Glutamatergic neuron (in vitro differentiated cells): ENCODE data around the gene CDH11. TPM values are rescaled to one million over a fixed set of nuclear protein-coding genes. Genes with fewer than 3 reads are reported as not detected.
A peak's percentile ranks its signal among the peaks of the same experiment; 100 is the strongest.

ENCODE experiments used
- DNase-seq: peaks from one replicate; pipeline ENCODE4 v3.0.0; 2022
- H3K27ac Mint-ChIP-seq: one replicate; pipeline ENCODE4 v1.8.0; 2020; ENCODE audit warnings: mild to moderate bottlenecking, mixed read lengths, inconsistent platforms; ENCODE audit not compliant: unreplicated experiment
- H3K27me3 Mint-ChIP-seq: one replicate; pipeline ENCODE4 v1.8.0; 2020; ENCODE audit warnings: mild to moderate bottlenecking, moderate library complexity, mixed read lengths, inconsistent platforms; ENCODE audit not compliant: unreplicated experiment
- H3K36me3 Mint-ChIP-seq: one replicate; pipeline ENCODE4 v1.8.0; 2020; ENCODE audit warnings: mild to moderate bottlenecking, mixed read lengths, inconsistent platforms; ENCODE audit not compliant: unreplicated experiment
- H3K4me1 Mint-ChIP-seq: one replicate; pipeline ENCODE4 v1.8.0; 2020; ENCODE audit warnings: mild to moderate bottlenecking, low read depth, mixed read lengths, inconsistent platforms; ENCODE audit not compliant: unreplicated experiment
- H3K4me3 Mint-ChIP-seq: one replicate; pipeline ENCODE4 v1.8.0; 2020; ENCODE audit warnings: mild to moderate bottlenecking, mixed read lengths, inconsistent platforms; ENCODE audit not compliant: unreplicated experiment
- H3K9me3 Mint-ChIP-seq: one replicate; pipeline ENCODE4 v1.8.0; 2020; ENCODE audit warnings: mild to moderate bottlenecking, moderate library complexity, mixed read lengths, inconsistent platforms; ENCODE audit not compliant: unreplicated experiment
- CTCF ChIP-seq: fragments of 200-600 bp; sonication (generic); IDR thresholded peaks from one replicate; pipeline ENCODE4 v1.5.0; 2021; ENCODE audit not compliant: partially characterized antibody, unreplicated experiment
- total RNA-seq: library from RNA; stranded (reverse); fragmentation: NEBNext Ultra II Directional; extraction: Animal tissue kit (Norgen Biotek cat#: 25700); gene quantifications from one replicate; pipeline ENCODE4 v1.2.1, GENCODE V29; 2021; ENCODE audit not compliant: unreplicated experiment

Gene CDH11
- total RNA-seq, 1 donor from 2014 or later, result 2.6 TPM

DNA sequence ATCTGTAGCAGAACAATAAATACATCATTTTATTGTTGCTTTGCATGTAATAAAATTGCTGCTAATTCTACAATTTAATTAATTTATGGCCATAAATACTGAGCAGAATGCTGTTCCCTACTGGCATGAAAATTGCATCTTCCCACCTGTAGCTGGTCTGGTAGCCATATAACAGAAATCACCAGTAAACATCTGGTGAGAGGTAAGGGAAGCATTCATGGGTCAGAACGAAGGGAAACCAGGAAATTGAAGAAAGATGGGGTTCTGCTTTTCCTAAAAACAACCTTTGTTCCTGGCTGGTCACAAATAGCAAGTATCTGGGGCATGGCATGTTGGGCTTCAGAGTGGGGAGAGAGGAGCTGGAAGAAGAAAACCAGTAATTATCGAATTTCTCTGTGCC, 128.4 kb downstream of the CDH11 start:
- H3K4me1 Mint-ChIP-seq, result no peaks in the 10 kb centered on the region
- no peak for DNase-seq

GRCh38 chr16:64991001-64991400, 130.9 kb downstream of the CDH11 start:
- DNase-seq, result no peak

More for the DNA sequence above, 128.4 kb downstream of the CDH11 start:
- Mint-ChIP-seq H3K36me3 (no peaks in the 10 kb centered on the region), H3K27ac (no peak overlapping the region), H3K27me3 (no peaks in the 10 kb centered on the region), H3K9me3 (peaks cover 2% of the 10 kb centered on the region), H3K4me3 (no peak overlapping the region)
- no peak for TF ChIP-seq CTCF

GRCh38 chr16:64990101-64990500, 131.8 kb downstream of the CDH11 start:
- peaks cover 5% of the 10 kb centered on the region for H3K4me1 Mint-ChIP-seq
- no peaks in the 10 kb centered on the region for H3K36me3 Mint-ChIP-seq
- H3K27ac Mint-ChIP-seq, result no peak overlapping the region
- no peak overlapping the region for H3K4me3 Mint-ChIP-seq
- H3K27me3 Mint-ChIP-seq, result no peaks in the 10 kb centered on the region
- no peak for DNase-seq
- no peak for TF ChIP-seq CTCF
- no peaks in the 10 kb centered on the region for H3K9me3 Mint-ChIP-seq

More at GRCh38 chr16:64991001-64991400, 130.9 kb downstream of the CDH11 start:
- Mint-ChIP-seq H3K27ac (no peak overlapping the region), H3K4me1 (peaks cover 5% of the 10 kb centered on the region), H3K9me3 (peaks cover 2% of the 10 kb centered on the region), H3K36me3 (no peaks in the 10 kb centered on the region), H3K27me3 (no peaks in the 10 kb centered on the region), H3K4me3 (no peak overlapping the region)
- TF ChIP-seq CTCF, result no peak

DNA sequence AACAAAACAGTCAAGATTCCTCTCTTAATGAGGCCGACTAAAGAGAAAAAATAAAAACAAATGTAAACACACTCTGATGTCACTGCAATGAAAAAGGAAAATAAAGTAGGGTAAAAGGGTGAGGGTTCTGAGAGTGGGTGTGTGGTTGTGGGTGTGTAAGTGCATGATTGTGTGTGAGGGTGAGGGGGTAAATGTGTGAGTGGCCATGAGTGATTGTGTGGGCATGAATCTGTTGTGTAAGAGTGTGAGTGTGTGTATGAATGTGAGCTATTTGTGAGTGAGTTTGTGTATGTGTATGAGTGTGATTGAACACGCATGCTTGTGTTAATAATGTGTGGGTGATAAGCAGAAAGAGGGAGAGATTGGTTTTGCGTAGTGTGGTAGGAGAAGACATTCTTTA, 132.8 kb downstream of the CDH11 start:
- Mint-ChIP-seq H3K27ac (no peak overlapping the region), H3K27me3 (no peaks in the 10 kb centered on the region), H3K4me3 (no peak overlapping the region), H3K4me1 (peaks cover 5% of the 10 kb centered on the region), H3K9me3 (no peaks in the 10 kb centered on the region), H3K36me3 (no peaks in the 10 kb centered on the region)
- DNase-seq, result no peak
- no peak for TF ChIP-seq CTCF

DNA sequence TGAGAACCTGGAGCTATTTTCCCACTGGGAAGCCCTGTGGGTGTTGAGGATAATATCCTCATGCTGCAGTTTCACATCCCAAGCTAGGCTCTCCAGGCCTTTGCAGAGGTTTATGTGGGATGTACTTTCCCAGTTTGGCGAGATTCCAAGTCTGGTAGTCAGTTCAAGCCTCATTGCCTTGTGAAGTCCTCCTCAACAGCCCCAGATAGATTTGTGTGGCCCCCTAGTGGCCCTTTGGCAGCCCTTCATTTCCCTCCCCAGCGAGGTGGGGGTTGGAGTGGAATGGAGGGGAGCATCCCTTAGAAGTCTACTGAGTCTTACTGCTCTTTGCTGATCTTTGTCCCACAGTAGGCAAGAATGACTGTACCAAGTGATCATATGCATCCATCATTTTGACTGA, 137.9 kb downstream of the CDH11 start:
- H3K27ac Mint-ChIP-seq, result no peak overlapping the region
- peak; percentile 39 for TF ChIP-seq CTCF
- peak; percentile 30 for DNase-seq
- H3K9me3 Mint-ChIP-seq, result no peaks in the 10 kb centered on the region
- H3K4me1 Mint-ChIP-seq, result peaks cover 5% of the 10 kb centered on the region
- H3K27me3 Mint-ChIP-seq, result no peaks in the 10 kb centered on the region
- no peak overlapping the region for H3K4me3 Mint-ChIP-seq
- no peaks in the 10 kb centered on the region for H3K36me3 Mint-ChIP-seq
